ENCODE measurements around the gene KRTAP5-2.
"Not testable (repeated sequence)": the region's sequence is repeated elsewhere in the genome, so short reads cannot be mapped to it uniquely, and the experiment has no call there.

GRCh38 chr11:1589191-1589963 lies 8.7 kb downstream of the KRTAP5-2 start:
- not testable (repeated sequence) for TF ChIP-seq CTCF, POLR2A (IDR thresholded peaks at IDR 0.05)
